Forelimb muscle (tissue), 1 donor: ENCODE data around the gene VPS35. TPM values are rescaled to one million over a fixed set of nuclear protein-coding genes. Genes with fewer than 3 reads are reported as not detected.

ENCODE experiments used
- DNase-seq: peaks from one replicate; pipeline ENCODE4 v3.0.0-alpha.2; 2013; ENCODE audit warnings: low read depth
- polyA plus RNA-seq: library from polyadenylated mRNA; unstranded; fragments of 120-200 nt; gene quantifications from one replicate; pipeline ENCODE4 v1.2.1, GENCODE V29; 2013; ENCODE audit not compliant: insufficient read length

VPS35 gene
- polyA plus RNA-seq, 1 donor: 80.7 TPM

DNA sequence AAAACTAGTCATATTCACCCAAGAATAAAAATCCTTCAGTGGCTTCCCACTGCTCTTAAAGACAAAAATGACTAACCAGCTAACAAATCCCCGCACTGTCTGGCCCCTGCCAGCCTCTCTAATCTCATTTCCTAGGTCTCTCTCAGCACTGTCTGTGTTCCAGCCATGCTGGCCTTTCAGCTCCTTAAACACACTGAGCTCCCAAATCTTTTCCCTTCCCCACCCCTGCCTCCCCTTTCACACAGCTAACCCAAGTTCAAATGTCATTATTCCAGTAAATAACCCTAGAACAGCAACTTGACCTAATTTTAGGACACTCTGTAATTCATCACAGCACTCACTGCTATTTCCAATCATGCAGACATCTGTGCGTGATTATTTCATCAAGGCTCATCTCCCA is 75.6 kb downstream of the VPS35 start:
- no peak for DNase-seq

DNA sequence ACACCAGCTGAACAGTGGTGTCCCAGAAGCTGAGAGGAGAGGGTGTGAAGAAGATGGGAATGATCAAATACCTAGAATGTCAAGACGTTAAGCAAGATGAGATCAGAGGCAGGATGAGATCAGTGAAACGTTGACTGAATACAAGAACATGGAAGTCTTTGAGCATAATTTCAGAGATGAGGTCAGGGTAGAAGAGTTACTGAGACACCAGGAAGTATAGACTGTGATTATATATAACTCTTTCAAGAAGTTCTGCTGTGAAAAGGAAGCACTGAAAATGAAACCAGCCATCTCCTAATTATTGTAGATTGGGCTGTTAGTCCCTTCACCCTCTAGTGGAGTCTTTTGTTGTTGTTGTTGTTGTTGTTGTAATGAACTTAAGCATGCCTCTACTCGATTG is 76.9 kb downstream of the VPS35 start:
- DNase-seq: no peak

DNA sequence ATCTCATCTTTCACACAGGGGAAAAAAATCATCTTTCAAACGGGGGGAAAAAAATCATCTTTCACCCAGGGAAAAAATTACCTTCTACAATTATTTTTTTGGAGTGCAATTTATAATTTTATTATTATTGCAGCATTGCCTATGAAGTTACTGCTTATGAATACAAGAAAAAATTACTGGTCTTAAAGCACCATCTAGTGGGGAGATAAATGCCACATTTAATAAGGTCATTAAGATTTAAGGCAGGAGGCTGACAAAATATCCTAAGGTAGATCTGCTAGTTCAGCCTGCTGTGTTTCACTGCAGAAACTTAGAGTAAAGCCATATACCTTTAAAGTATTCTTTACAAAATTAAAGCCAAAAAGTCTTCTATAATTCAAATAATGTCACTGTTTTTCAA is 81.4 kb downstream of the VPS35 start:
- peak; percentile 34 for DNase-seq

DNA sequence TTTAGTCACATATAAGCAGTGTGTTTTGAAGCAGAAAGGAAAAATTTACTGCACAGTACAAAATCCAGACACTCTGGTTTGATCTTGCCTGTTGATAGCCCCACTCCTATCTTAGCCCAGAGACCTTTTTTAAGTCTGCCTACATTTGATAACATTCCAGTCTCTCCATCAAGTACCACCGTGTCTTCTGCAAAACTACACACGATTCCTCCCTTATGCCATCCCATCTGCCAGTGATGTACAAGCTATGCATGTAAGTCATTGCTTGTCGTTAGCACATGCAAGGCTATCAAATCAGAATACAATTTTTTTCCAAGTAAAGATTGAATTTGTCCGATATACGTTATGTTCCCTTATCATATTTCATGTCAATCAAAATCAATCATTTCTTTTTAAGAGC is 82.7 kb downstream of the VPS35 start:
- no peak for DNase-seq

Other genes with a start within 250 kb of the VPS35 start
- 8.8 TPM for gene SHCBP1, start 67.8 kb downstream of the VPS35 start, polyA plus RNA-seq
- 10.3 TPM for gene ORC6, start 481 bp upstream of the VPS35 start, polyA plus RNA-seq
- 16.5 TPM for gene MYLK3, start 59.2 kb upstream of the VPS35 start, polyA plus RNA-seq
- 26.0 TPM for gene C16orf87, start 142.0 kb upstream of the VPS35 start, polyA plus RNA-seq
- 36.5 TPM for gene GPT2, start 195.2 kb upstream of the VPS35 start, polyA plus RNA-seq